NOMO-1 treated with DMSO at 0.1 percent for 48 hours (cell line): ENCODE data around the gene HS6ST3.
A peak's percentile ranks its signal among the peaks of the same experiment; 100 is the strongest.

Source experiments
- DNase-seq: peaks from one replicate; lab custom pipeline; 2025; ENCODE audit not compliant: unreplicated experiment; lab: John Stamatoyannopoulos, UW

The HS6ST3 gene

DNA sequence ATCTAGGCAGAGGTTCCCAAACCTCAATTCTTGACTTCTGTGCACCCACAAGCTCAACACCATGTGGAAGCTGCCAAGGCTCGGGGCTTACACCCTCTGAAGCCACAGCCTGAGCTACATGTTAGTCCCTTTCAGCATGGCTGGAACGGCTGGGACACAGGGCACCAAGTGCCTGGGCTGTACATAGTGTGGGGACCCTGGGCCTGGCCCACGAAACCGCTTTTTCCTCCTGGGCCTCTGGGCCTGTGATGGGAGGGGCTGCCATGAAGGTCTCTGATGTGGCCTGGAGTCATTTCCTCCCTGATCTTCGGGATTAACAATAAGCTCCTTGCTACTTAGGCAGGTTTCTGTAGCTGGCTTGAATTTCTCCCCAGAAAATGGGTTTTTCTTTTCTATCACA is 108.1 kb downstream of the HS6ST3 start:
- DNase-seq, result no peak

DNA sequence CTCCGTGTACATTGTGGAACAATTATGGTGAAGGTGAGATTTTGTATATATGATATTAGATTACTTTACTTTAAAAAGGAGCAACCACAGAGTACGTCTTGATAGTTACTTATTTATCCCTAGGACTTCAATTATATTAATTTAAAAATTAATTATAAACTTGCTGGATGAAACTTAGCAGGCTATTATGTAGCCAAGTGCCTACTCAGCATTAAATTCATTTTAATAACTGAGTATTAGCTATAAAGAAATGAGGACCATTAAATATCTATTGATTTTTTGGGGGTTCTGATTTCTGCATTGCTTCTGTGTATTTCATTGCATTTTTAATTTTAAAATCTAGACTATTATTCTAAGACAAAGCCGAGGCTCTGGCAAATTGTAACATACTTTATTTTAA is 109.4 kb downstream of the HS6ST3 start:
- no peak for DNase-seq

DNA sequence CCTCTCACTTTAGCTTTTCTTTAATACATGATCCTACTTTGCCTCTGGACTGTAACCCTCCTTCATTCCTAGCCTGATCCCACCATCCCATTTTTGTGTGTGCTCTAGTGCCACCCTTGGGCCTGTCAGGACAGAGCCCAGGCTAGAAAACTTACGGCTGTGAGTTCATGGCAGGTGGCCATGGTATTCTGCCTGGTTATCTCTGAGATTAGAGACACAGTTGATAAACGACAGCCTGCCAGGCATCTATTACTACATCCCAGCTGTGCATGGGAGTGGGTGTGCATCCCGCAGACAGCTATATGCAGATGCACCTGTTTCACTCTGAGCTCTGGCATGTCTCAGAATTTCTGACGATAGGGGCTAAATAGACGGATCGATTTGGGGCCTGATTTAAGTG is 110.9 kb downstream of the HS6ST3 start:
- no peak for DNase-seq

DNA sequence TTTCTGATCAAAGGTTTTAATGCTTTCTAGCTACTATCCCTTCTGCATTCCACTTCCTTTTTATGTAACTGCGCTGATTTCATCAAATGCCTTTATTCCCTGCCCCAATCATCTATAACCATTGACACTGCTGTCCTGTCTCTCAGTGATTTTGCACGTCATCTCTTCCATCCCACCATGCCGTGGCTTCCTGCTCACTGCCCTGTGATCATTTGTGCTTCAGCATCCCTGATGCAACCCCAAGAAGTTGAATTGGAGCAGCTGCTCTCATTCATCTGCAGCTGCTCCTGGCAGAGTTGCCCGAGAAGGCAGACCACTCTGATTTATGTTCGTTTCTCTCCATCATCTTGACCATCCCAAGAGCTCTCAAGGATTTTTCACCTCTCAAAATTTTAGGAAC is 112.4 kb downstream of the HS6ST3 start:
- DNase-seq, result no peak

DNA sequence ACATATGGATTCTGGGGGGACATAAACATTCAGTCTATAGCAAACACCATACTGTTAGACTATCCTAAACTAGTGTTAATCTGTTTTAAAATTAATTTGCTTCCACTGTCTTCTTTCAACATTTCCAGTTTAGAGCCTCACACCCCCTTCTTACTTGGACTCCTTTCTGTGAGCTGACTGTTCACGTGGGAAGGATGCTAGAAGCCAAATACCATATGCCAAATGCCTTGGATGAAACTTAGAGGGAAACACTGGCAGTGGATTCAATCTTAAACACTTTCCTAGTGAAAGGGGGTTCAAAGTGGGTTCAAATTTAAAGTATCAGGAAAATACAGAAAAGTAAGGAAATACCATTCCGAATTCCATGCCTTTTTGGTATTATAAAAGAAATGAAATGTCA is 113.6 kb downstream of the HS6ST3 start:
- DNase-seq, result no peak

DNA sequence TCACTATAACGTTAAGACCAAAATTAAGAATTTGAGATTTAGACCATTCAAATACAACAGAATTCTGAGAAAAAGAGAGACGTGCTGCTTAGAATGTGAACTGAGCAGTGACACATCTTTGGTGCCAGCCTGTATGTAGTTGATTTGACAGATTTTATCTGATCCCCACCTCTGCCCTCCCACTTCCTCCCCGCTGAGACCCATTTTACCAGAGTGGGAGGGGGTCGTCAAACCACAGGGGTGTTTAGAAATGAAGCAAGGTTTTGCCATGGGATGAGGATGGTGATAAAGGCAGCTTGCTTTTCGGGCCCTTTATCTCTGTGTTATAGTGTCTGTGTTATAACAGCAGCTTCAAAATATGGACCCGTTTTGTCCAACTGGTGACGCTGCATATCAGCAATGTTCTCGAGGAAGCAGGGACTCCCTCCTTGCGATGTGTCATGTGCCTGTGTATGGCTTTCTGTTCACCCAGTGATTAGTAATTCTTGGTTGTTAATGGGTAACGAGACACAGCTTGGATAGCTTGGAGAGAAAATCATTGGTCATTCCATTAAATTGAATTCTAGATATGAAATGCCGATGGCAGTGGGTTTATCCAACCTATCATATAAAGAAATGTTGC is 125.0 kb downstream of the HS6ST3 start:
- no peak for DNase-seq

DNA sequence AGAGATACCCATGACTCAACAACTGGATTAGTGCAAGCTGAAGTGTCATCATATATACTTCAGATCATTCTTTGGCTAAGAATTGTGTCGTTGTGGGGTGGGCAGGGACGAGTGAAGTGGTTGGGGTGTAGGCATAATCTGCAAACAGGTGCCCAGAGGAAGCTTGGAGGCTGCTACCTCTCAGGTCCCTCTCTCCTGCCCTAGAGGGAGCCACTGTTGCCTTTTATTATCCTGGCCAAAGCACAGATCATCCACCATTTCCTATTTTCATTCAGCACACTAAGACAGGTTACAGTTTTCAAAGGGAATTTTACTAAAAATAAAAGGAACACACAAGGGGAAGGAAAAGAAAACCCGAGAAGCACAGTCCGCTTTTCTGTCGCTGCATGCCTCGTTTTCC is 126.6 kb downstream of the HS6ST3 start:
- DNase-seq, result no peak

DNA sequence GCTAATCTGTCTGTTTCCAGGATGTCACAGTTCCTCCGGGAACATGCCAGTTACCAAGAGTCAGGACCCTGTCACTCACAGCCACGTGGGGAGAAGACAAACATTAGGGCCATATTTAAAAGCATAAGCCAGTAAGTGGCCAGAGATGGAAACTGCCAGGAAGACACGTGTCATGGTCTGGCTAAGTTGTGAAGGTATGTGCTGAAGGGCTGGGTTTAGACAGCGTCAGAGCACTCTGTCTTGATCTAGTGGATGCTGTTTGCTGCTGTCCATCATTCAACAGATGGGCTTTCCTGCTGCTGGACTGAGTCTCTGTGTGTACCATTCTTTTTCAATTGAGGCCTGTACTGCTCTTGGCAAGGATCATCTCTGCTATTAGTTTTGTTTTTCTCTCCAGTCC is 128.6 kb downstream of the HS6ST3 start:
- DNase-seq, result no peak

DNA sequence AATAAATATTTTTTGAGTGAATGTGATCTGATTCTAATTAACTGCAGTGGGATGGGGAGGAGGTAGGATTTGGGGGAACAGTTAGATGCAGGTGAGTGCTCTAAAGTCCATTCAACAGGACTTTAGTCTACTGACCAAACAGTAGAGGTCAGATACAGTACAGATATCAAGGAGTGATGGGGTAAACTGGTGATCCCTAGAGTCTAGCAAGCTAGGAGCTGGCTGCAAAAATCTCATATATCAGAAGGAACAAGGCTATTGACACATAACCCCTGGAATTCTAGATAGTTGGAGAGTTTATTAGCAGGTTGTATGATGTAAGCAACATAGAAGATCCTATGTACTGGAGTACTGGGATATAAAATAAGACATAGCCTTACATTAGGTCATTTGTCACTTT is 131.6 kb downstream of the HS6ST3 start:
- no peak for DNase-seq

DNA sequence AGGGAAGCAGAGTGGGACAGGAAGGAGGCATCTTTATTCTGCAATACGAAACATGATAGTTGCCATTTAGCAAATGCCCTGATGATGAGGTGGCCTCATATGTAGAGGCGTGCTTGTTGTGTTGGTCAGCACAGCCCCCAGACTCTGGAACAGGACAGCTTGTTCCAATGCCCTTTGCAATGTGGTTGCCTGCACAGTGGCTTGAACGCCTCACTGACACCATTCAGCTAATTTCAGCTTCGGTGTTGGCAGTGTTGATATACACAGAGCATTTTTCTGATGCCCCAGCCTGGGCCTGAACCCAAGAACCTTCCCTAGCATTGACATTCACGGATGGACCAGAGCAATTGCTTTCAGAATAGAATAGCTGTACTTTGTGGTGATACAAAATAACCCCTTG is 133.3 kb downstream of the HS6ST3 start:
- no peak for DNase-seq

DNA sequence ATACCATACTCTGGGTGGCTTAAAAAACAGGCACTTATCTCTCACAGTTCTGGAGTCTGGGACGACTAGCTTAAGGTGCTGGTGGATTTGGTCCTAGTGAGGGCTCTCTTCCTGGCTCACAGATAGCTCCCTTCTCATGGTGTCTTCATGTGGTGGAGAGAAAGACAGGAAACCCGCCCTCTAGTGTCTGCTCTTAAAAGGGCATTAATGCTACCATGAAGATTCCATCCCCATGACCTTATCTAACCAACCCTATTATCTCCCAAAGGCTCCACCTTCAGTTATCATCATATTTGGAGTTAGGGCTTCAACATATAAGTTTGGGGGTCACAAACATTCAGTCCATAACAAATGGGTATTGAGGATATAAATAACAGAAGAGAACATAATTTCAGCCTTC is 139.4 kb downstream of the HS6ST3 start:
- peak; percentile 13 for DNase-seq

DNA sequence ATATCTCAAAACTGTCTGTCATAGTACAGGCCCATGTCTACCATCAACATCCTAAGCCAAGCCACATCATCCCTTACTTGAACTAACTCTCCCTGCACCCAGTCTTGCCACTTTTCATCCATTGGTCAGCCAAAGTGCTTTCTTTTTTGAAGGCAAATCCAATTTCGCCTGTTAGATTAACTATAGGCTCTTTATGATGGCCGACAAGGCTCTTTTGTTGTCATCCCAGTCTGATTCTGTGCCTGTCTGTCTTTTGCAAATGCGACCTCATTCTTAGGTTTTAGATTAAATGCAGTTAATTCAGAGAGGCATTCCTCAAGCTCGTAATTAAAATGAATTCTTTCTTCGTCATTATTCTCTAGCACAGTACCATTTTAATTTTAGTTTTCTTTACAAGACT is 148.3 kb downstream of the HS6ST3 start:
- DNase-seq, result no peak

DNA sequence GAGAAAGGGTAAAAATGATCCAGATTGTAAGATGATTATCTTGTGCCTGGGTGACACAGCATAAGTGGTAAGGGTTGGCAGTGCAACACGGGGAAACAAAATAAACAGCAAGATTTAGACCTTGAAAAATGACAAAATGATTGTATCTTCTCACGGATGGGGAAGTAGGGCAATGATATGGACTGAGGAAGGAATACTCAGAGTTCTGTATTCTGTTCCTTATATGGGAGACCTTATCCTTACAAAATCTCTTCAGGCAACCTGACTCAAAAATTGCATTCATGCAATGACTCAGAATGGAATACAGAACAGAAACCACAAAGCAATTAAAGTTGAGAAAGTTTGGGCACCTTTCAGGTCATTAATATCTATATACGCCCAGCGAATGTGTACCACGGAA is 149.0 kb downstream of the HS6ST3 start:
- DNase-seq, result peak; percentile 36

DNA sequence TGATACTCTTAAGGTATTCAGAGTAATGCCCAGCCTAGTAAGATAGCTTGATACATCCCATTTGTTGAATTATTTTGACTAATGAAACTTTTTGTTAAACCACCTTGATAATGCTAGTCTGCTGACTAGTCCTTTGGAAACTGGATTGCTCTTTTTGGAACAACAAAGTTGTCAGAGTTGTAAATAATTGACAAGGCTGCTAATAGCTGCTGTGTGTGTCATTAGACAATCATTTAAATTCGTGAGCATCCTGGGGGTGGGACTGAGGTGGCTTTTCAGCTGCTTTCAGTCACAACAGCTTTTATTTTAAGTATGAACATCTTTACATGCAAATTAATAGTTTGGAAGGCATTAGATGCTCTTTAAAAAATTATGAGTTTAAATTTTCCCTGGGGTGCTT is 153.5 kb downstream of the HS6ST3 start:
- DNase-seq, result no peak

DNA sequence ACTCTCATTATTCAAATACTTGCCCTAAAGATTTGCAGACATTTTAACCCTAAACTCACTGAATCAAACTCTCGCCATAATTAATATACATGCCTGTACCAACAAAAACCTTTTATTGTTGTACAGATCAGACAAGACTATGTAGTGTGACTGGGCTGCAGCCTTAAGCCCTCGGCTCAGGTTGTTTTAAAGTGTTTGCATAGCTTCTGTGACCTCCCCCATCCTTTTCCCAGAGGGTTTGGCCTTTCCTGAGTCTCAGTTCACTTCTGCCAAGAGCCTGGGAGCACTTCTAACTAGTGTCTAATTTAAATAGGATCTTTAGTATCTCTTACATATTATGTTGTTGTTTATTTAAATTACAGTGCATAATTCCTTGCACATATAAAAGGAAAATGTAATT is 158.2 kb downstream of the HS6ST3 start:
- DNase-seq, result no peak

DNA sequence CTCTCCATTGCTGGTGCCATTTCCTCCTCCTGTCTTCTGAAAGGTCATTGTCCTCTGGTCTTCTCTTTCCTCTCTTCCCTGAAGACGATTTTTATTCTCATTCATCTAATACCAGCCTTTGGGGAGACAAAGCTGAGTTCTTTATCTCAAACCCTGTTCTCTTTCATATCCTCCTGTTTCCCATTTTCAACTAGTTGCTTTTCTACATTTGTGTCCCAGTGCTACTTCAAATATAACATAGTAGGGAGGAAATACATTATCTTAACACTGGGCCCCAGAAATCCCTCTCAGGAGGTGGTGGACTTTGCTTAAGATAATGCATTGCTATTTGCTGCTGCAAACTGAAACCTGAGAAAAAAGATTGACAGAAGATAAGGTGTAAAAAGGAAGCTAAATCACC is 159.1 kb downstream of the HS6ST3 start:
- DNase-seq, result no peak

DNA sequence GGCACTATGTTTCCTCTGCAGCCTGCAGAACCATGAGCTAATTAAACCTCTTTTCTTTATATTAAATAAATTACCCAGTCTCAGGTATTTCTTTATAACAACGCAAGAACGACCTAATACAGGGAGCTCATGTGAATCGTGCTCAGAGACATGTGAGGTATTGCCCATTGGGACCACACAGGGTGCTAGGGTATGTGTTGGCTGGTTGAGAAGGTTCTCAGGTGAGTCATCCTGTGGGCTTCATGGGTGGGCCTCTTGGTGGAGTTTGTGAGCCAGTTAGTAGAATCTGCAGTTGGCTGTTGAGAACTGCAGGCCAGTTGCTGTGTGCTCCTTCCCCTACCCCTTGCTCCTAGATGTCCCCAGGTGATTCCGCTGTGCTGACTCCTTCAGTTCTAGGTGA is 163.0 kb downstream of the HS6ST3 start:
- DNase-seq, result no peak

DNA sequence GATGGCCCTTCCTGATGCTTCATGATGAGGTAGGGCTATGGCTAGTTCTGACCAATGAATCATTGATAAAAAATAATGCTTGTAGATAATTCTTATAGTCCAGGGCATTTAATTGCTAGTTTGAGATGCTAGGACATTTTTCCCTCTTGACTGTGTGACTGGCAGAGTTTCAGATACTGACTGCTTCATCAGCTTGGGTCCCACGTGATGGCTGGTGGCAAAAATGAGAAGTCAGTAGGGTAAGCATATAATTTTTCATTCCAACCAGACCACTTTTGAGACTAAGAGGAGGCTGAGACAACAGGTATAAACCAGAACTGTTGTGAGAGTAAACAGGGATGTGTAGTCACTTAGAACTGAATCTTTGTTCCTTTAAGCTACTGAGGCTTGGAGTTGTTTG is 183.3 kb downstream of the HS6ST3 start:
- DNase-seq, result no peak

DNA sequence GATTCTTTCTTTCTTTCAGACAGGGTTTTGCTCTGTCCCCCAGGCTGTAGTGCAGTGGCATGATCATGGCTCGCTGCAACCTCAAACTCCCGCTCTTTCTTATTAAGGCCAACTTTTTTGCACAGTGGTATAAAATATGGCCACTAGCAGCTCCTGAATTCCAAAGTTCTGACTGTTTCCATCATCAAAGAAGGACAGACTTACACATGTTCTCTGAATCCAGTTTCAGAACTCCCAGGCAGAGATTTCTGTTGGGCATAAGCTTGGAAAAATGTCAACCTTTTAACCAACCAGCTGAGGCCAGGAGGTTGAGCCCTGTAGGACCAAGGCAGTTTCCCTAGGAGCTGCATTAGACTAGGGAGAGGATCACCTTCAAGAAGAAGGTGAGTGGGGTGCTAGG is 184.1 kb downstream of the HS6ST3 start:
- no peak for DNase-seq

DNA sequence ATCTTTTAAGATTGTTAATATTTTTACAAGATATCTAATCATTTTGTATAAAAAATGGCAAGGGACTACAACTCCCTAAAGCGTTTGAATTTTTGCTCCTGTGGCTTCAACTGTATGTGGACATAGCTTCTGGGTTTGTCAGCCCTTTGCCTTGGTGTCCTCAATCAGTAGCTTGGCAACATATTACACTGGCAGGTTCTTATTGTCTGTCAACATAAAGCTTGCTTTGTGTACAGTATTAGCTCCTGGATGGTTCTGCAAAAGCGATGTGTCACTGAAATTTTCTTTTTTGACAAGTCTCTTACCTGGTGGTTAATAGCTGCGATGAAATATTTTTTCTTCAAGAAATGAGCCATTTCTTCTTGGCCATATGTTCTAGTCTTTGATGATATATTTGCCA is 190.0 kb downstream of the HS6ST3 start:
- DNase-seq, result no peak

DNA sequence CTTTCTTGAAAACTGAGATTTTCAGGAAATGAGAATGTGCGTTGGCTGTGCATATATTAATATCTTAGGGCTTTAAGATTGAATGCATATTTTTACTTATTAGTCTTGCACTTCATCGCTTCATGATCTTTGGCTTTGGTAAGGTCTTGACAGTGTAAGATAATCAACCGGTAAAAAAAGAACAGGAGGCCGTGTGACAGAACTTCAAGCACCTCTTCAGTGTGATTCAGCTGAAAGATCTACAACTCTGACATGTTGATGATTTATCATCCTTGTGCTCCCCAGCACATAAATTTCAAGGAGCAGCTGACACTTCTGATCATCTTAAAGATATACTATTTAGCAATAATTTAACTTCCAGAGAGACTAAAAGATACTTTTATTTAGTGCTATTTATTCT is 195.1 kb downstream of the HS6ST3 start:
- DNase-seq, result no peak

DNA sequence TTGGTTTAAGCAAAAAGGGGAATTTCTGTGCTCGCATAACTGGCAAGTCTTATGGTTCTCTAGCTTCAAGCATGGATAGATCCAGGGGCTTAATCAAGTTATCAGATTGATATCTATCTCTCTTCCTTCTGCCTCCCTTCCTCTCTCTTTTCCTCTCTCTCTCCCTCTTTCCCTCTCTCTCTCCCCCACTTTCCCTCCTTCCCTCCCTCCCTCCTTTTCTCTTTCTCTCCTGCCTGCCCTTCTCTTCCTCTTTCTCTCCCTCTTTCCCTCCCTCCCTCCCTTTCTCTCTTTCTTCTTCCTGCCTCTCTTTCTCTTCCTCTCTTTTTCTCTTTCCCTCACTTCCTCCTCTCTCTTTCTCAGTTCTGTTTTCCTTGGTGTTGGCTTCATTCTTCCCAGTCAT is 195.8 kb downstream of the HS6ST3 start:
- no peak for DNase-seq

DNA sequence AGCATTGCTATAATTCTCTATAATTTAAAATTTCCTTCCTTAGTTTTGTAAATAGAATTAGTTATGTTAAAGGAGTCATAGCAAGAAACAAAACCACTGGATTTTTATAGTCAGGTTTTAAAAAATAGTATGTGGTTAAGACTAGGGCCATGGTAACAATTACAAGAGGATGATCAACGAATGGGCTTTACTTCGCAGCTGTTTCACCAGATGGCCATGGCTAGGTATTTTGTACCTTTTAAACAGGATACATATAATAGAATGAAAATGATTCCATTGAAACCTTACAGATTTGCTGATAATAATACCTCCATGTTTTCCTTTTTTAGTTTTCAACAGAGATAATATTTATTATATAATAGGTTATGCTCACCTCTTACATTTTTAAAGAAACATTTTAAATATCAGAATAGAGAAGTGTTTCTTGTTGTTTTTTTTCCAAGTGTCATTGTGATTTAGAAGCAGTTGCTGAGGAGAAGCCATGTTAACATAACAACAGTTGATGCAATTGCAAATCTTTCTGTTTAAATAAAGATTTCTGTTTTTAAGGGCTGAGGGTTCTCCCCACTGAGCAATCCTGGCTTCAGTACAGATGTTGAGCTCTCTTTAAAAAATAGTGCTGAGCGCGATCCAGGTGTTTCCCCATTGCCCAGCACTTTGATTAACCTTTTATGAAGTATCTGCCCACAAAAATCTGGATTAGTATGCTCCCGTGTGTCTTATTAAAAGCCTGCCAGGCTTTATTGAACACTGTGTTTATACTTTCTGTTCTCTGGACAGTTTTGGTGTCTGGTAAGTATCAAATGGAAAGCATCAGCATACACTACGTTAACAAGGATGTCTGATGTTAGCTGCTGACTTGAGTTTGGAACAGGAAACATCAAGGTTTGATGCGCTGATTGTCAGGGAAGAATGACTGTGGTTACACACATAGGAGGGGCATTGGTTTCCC is 205.3 kb downstream of the HS6ST3 start:
- no peak for DNase-seq
